GM19463 (cell line): Measurements from ENCODE around the gene RAET1L.
"Not testable (repeated sequence)": the region's sequence is repeated elsewhere in the genome, so short reads cannot be mapped to it uniquely, and the experiment has no call there.

Source experiments
- ATAC-seq: cut with Tn5 transposase; IDR thresholded peaks from one replicate; pipeline ENCODE4 v1.9.1; 2021; ENCODE audit warnings: mild to moderate bottlenecking, moderate library complexity; ENCODE audit not compliant: unreplicated experiment

RAET1L gene

DNA sequence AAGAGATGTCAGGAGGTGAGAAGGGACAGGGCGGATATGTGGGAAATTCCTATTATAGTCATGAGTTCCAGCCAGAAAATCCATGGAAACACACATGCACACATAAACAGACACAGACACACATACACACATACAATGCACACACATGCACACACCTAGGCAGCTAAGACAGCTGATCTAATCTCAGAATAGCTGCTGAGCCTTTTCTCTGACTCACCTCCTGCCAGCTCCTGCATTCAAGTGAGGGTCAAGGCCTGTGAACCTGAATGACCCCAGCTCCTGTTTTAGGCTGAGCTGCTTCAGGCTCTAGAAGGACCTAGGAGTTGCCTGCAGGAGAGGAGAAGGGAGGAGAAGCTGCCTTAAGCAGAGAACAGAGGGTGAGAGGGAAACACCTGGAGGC is 21.6 kb upstream of the RAET1L start:
- ATAC-seq: no peak

DNA sequence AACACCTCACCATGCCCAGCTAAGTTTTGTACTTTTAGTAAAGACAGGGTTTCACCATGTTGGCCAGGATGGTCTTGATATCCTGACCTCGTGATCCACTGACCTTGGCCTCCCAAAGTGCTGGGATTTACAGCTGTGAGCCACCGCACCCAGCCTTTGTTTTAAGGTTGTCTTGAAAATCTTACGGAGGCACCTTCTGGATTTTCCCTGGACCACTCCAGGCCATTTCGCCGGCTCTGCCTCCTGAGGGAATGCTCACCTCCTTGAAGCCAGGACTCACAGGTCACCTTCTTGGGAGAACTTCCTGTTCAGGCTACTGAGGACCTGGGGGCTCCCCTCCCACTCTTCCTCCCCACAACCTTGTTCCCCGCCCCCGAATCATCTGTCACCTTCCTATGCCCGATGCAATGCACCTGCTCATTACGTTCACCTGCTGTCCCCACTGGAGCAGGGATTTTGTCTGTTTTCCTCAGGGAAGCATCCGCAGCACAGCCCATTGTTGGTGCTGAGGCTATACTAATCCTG is 19.4 kb upstream of the RAET1L start:
- ATAC-seq: no peak

GRCh38 chr6:150043501-150044412 is 18.4 kb upstream of the RAET1L start:
- ATAC-seq: no peak

DNA sequence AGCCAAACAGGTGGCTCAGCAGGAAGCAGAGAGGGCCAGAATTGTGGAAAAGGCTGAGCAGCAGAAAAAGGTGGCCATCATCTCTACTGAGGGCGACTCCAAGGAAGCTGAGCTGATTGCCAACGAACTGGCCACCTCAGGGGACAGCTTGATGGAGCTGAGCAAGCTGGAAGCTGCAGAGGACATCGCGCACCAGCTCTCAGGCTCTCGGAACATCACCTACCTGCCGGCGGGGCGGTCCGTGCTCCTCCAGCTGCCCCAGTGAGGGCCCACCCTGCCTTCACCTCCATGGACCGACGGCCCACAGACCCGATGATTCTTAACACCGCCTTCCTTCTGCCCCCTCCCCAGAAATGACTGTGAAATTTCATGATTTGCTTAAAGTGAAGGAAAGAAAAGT is 17.8 kb upstream of the RAET1L start:
- no peak for ATAC-seq

- no peak for ATAC-seq
Measured at GRCh38 chr6:150038202-150039062, 13.1 kb upstream of the RAET1L start.

DNA sequence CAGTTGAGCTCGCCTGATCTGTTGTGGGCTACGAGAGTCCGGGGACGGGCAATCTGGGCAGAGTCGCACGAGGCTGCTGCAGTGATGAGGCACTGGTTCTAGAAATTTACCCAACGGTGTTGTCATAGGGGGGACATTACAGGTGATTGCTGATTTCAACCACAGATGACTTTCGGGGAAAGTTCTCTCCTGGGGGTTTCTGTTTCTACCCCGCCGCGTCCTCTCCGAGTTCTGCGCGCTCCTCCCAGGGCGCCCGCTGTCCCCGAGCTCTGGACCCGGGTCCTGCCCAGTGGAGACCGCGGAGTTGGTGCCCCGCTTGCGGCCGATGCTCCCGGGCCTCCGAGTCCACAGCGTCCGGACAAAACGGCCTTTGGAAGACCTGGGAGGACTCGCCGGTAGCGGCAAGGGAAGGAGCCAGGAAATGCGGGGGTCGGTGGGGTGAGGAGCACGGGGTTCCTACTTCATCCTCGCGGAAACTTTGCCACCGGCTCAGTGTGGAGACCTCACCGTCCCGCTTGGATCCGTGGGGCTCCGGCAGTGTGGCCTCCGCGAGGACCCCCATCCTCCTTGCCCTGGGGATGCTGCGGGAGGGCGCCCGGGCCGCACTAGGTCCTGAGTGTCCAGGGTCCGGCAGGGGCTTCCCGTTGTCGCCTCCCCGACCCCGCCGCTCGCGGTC is 12.3 kb upstream of the RAET1L start:
- ATAC-seq: no peak

DNA sequence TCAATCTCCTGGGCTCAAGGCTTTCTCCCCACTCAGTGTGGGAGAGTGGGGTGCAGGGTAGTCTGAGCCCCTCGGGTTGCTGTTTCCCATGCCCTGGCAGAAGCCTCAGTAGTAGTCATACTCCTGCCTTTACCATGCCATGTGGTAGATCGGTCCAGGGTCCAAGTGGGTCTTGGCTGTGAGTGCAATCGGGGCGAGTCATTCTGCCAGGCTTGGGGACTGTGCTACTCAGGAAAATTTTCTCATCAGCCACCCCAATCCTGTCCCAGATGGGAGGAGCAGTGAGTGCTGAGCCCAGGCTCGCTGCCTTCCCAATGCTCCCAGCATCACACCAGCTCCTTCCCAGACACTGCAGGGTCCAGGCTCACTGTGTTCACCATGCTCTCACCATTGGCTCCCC is 10.7 kb upstream of the RAET1L start:
- no peak for ATAC-seq

DNA sequence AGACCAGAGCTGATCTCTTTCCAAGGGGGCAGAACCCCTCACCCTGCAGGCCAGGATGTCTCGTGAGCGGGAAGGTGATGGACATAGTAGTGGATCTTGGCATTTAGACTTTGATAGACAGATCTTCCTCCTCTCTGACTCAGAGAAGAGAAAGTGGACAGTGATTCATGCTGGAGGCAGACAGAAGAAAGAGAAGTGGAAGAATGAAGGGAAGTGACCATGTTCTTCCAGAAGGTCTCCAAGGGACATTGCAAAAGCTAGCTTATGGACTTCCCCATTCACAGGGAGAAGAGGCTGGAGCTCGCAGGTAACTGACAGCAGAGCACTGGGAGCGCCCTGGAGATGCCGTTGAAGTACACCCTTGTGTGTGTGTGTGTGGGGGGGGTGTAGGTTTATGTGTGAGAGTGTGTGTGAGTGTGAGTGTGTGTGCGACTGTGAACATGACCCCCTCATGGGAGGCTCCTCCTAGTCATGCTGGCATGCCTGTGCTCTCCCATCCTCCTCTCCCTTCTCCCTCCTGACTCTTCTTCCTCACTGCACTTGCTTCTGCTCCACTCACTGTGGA is 8.0 kb upstream of the RAET1L start:
- no peak for ATAC-seq

DNA sequence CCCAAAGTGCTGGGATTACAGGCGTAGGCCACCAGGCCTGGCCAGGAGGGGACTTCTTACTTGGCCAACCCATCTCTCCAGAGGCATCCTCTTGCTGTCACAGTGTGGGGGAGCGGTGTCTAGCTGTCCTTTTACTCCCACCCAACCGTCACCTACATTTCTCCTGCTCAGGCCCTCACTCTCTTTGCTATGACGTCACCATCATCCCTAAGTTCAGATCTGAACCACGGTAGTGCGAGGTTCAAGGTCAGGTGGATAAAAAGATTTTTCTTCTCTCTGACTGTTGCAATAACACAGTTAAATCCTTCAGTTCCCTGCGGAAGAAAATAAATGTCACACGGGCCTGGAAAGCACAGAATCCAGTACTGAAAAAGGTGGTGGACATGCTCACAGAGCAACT is 7.3 kb upstream of the RAET1L start:
- no peak for ATAC-seq

GRCh38 chr6:150030611-150031010 is 5.3 kb upstream of the RAET1L start:
- ATAC-seq: no peak

- ATAC-seq: peak; percentile 59
Measured at GRCh38 chr6:150029749-150030148, 4.4 kb upstream of the RAET1L start.

- no peak for ATAC-seq
Measured at GRCh38 chr6:150029276-150029675, 3.9 kb upstream of the RAET1L start.

GRCh38 chr6:150028799-150029198 is 3.5 kb upstream of the RAET1L start:
- ATAC-seq: no peak

DNA sequence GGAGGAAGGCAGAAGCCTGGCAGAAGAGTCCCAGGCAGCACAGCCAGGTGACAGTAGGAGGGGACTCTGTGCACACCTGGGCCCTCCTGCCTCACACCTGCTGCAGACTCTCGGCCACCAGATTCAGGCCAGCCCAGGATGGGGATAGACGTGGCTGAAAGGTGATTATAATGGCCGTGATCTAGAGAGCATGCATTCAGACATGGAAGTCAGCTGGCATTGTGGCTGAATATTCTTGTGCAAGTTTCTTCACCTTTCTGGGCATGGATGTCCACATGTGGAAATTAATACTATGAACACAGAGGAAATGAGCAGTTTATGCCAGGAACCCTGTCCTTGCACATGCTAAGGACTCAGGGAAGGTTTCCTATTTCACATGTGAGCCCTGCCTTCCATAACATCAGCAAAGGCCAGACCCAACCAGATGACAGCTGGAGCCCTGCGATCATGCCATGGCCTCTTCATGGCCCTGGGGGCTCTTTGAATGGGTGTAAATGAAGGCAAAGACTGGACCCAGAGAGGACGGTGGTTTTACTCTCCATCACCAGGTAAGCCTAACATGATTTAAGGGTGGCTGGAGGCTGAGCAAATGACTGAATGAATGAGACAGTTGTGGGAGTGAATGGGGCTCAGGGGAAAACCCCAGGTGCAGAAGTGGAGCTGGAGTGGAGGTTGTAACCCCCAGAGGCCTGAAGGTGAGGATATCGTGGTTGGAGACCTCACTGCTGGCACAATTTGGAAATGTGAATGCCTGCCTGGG is 2.7 kb upstream of the RAET1L start:
- no peak for ATAC-seq

- no peak for ATAC-seq
Measured at GRCh38 chr6:150026976-150027805, 1.9 kb upstream of the RAET1L start.

GRCh38 chr6:150024646-150025155 is 631 bp downstream of the RAET1L start:
- no peak for ATAC-seq

DNA sequence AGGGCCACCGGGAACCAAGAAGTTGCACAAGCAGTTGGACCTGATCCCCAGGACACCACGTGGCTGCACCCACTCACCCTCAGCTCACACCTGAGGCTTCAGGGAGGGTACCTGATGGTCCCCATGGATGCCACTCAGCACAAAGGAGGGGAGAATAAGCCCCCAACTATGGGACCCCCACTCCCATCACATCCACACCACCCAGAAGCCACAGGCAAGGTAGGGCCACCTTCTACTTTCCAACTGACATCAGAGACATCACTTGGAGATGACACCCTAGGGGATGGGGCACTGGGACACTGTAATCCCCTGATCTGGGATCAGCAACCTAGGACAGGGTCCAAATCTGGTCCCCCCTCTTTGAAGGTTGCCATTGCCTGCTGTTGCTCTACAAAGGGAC is 1.3 kb downstream of the RAET1L start:
- ATAC-seq: not testable (repeated sequence)

DNA sequence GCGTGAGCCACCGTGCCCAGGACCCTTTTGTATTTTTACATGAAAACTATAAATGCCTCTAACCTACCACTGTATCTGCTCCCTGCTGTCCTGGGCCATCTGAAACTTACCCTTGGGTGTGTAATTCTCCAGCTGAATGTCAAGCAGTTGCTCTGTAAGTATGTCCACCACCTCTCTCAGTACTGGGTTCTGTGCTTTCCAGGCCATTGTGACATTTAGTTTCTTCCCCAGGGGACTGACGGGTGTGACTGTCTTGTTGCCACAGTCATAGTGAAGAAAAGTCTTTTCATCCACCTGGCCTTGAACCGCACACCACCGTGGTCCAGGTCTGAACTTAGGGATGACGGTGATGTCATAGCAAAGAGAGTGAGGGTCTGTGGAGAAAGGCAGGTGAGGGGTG is 3.5 kb downstream of the RAET1L start:
- ATAC-seq: not testable (repeated sequence)
